BE2C (cell line): Measurements from ENCODE around the gene SV2C.

Source experiments
- DNase-seq: peaks from one replicate; pipeline ENCODE4 v3.0.0-alpha.2; 2020
- H3K27me3 ChIP-seq: fragments of 250-450 bp; sonication (Bioruptor Pico); 2 replicates; pipeline ENCODE4 v1.5.1; 2020; ENCODE audit warnings: mild to moderate bottlenecking
- H3K36me3 ChIP-seq: fragments of 250-450 bp; sonication (Bioruptor Pico); 2 replicates; pipeline ENCODE4 v1.5.1; 2020; ENCODE audit warnings: mild to moderate bottlenecking
- H3K4me1 ChIP-seq: fragments of 250-450 bp; sonication (Bioruptor Pico); 2 replicates; pipeline ENCODE4 v1.5.1; 2020
- H3K4me3 ChIP-seq: 2 replicates; pipeline ENCODE4 v1.5.1; 2011; ENCODE audit warnings: low read depth, low read length
- H3K9me3 ChIP-seq: fragments of 250-450 bp; sonication (Bioruptor Pico); 2 replicates; pipeline ENCODE4 v1.5.1; 2020
- CTCF ChIP-seq: IDR thresholded peaks from 2 replicates; pipeline ENCODE4 v1.5.1; 2012; ENCODE audit warnings: mild to moderate bottlenecking, low read depth, low read length

SV2C gene

DNA sequence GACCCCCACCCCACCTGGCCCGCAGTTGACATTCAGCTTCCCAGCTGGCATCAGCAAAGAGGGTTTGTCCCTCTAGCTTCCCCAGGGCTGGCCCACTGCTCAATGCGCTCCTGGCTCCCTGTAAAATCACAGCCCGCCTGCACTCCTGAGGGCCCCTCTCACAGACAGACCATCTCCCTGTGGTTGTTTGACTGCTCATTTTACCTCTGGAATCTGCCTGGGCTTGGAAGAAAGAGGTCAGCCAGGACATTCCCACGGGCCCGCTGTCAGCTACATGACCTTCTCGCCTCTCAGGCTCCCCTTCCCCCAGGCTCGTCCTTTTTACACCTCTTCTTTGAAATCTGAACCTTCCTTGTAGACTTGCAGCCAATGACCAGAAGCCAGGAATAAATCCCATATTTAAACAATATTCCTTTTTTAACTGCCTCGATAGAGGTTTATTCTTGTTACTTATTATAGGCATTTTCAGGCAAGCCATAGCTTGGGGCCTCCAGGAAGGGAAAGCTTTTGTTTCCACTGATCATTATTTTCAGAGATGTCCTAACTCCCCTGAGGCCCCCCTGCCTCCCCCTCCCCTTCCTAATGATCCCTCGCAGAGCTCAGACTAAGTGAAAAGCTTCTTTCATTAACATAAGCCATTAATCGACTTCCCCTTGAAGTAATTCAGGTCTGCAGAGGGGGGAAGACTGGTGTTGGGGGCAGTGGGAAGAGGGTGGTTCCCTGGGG, 243.6 kb downstream of the SV2C start:
- Histone ChIP-seq H3K27me3 (peaks cover 2% of the 10 kb centered on the region; the same call in 1 of the 2 replicates), H3K36me3 (no peaks in the 10 kb centered on the region), H3K9me3 (no peaks in the 10 kb centered on the region), H3K4me1 (no peaks in the 10 kb centered on the region), H3K4me3 (no peak overlapping the region)
- TF ChIP-seq CTCF, result no peak
- no peak for DNase-seq

GRCh38 chr5:76329346-76329745, 246.2 kb downstream of the SV2C start:
- Histone ChIP-seq H3K4me1 (no peaks in the 10 kb centered on the region), H3K9me3 (no peaks in the 10 kb centered on the region), H3K27me3 (peaks cover 2% of the 10 kb centered on the region; the same call in 1 of the 2 replicates), H3K4me3 (no peak overlapping the region), H3K36me3 (no peaks in the 10 kb centered on the region)
- DNase-seq, result no peak
- no peak for TF ChIP-seq CTCF

- TF ChIP-seq CTCF, result no peak
- no peaks in the 10 kb centered on the region for H3K9me3 ChIP-seq
- H3K27me3 ChIP-seq, result 0 out of 2 replicates have a peak, but pooled peaks cover 2% of the 10 kb centered on the region
- no peak for DNase-seq
- no peaks in the 10 kb centered on the region for H3K36me3 ChIP-seq
- H3K4me1 ChIP-seq, result no peaks in the 10 kb centered on the region
- no peak overlapping the region for H3K4me3 ChIP-seq
Observed at GRCh38 chr5:76331126-76331525, 247.9 kb downstream of the SV2C start.

DNA sequence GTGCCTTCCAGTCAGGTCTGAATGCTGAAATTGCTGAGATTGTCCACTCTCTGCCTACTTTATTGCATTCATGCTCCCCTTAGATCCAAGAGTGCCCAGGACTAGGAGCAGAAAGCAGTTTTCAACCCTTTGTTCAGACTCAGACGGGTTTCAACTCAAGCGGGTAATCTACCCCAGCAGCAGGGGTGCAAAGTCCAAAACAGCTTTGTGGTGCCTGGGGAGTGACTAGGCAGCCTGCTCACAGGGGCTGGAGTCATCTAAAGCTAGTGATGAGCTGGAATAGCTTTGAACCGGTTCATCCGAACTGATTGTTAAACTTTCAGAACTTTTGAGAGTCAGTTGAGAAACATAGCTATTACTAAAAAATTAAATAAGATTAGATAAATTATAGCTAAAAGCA, 248.9 kb downstream of the SV2C start:
- Histone ChIP-seq H3K4me1 (no peaks in the 10 kb centered on the region), H3K27me3 (no peaks in the 10 kb centered on the region), H3K4me3 (no peak overlapping the region), H3K36me3 (no peaks in the 10 kb centered on the region), H3K9me3 (no peaks in the 10 kb centered on the region)
- no peak for TF ChIP-seq CTCF
- DNase-seq, result no peak

GRCh38 chr5:76332611-76333205, 249.5 kb downstream of the SV2C start:
- DNase-seq, result no peak
- Histone ChIP-seq H3K36me3 (no peaks in the 10 kb centered on the region), H3K27me3 (no peaks in the 10 kb centered on the region), H3K9me3 (no peaks in the 10 kb centered on the region), H3K4me3 (no peak overlapping the region), H3K4me1 (no peaks in the 10 kb centered on the region)
- no peak for TF ChIP-seq CTCF

- Histone ChIP-seq H3K4me1 (no peaks in the 10 kb centered on the region), H3K4me3 (no peak overlapping the region), H3K27me3 (no peaks in the 10 kb centered on the region), H3K36me3 (no peaks in the 10 kb centered on the region), H3K9me3 (no peaks in the 10 kb centered on the region)
- TF ChIP-seq CTCF, result no peak
- DNase-seq, result no peak
Observed at GRCh38 chr5:76333571-76333970, 250.4 kb downstream of the SV2C start.
